ENCODE measurements around the gene SYTL3.

The SYTL3 gene

DNA sequence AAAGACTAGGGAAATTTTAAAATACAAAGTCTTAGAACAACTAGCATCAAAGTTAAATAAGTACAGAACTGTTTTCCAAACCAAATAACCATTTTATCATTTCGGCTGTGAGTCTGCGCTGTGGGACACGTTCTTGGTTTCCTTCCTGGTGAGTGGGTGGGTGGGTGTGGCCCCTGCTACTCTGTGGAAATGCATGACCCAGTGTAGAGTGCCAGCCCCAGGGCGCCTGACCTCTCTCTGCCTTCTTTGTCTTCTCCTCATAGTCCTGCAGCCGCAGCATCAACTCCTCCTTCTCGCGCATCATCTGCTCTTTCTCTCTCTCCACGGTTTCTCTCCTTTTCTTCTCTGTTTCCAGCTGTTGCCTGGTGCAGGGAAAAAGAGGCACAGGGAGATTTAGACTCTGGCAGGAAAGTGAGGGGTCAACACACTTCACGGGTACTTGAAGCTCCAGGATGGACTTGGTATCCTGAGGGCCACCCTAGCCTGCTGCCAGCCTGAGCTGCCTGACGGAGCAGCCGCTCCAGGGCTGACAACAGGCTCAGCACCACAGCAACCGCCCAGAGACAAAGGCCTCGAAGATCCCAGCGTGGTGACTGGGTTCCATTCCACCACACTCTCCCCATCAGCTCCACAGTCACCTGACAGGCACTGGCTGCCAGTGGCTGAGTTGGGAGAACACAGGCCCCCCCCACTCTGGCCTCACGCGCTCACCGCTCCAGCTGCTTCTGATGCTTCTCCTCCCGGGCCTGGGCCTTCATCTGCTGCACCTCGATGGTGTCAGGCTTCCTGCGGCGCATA lies 120.9 kb downstream of the SYTL3 start:
- no peak for DNase-seq (ENCODE audit: extremely low read depth in 1 of 2, low read depth in 1 of 2)

DNA sequence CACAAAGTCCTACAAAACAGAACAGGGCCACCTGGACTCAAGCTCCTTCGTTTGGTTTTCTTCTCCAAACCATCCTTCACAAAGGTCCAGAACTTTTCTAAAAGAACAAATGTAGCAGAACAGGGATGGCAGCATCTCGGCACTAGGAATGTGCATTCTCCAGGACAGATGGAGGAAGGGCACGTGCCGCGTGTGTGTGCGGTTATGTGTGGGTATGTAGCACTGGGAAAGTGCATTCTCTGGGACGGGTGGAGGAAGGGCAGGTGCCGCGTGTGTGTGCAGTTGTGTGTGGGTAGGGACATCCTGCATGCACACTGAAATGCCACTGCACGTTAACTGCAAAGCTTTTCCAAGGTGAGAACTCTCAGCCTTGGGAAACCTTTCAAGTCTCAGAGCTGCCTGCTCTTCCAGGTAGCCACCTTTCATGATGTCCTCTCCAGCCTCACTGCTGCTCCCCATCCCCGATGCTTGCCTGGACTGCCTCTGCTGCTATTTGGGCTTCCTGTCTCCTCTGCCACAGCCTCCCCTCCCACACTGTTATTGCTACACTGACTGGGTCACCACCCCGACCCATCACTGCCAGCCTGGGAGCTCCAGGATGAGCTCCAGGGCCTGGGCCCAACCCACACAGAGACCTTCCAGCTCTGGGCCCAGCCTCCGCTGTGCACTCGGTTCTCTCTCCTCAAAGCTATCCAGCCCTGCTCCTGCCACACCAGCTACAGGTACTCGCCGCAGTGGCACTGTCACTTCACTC lies 121.7 kb downstream of the SYTL3 start:
- DNase-seq (ENCODE audit: extremely low read depth in 1 of 2, low read depth in 1 of 2), result no peak

- DNase-seq (ENCODE audit: extremely low read depth in 1 of 2, low read depth in 1 of 2), result no peak
These were observed 122.3 kb downstream of the SYTL3 start for GRCh38 chr6:158772172-158772571.

GRCh38 chr6:158772851-158773371 lies 123.1 kb downstream of the SYTL3 start:
- no peak for DNase-seq (ENCODE audit: extremely low read depth in 1 of 2, low read depth in 1 of 2)

DNA sequence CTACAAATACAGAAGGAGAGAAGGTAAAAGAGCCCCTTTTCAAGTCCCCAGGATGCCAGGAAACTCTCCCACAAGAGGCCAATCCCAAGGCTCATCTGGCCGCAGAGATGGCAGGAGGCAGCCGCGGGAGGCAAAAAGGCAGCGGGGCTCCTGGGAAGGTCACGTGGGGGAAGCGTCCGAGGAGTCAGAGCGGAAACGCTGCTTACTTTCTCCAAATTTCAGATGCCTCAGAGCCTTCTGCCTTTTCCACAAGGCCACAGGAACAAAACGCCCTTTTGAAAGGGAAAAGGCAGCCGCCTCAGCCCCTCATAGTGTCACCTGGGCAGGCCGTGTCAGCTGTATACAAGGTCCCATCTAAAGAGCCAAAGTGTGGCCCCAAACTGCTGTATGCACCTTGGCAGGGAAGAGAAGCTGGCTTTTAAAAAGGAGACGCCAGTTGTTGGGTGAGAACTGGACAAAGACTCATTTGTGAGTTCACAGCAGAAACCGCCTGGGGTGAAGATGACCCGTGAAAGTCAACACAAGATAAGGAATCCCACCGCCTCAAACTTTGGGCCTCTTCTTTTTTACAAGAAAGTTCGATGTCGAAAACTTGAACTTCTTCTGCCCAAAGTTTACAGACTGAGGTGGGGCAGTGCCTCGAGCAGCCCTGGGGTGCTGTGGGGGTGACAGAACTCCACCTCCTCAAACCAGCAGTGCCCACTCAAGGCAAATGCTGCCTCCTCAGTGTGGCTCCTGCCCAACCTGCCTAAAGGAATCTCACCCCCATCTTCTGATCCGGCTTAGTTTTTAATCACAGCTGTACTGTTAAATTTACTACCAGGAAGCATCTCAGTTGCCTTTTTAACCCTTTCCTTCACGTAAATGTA lies 124.0 kb downstream of the SYTL3 start:
- DNase-seq (ENCODE audit: extremely low read depth in 1 of 2, low read depth in 1 of 2), result no peak

DNA sequence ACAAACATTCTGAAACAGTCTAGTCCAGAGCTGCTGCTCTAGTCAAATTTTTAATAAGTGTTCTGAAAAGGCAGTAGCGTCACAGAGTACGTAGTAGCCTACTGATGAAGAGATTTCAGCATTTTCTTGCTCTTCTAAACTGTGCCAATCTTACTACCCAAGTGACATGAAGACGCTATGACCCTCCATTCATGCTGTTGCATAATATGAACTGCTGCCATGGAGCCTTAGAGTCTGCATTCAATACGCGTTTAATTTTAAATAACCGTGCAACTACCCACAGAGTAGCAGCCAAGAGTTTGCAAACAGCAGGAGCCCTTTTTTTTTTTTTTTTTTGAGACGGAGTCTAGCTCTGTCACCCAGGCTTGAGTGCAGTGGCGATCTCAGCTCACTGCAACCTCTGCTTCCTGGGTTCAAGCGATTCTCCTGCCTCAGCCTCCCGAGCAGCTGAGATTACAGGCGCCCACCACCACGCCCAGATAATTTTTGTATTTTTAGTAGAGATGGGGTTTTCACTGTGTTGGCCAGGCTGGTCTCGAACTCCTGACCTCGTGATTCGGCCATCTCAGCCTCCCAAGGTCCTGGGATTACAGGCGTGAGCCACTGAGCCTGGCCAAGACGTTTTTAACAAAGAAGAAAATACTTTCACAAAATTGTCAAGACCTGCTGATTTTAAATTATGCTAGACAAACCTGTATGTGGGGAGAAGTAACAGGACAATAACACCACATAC lies 125.0 kb downstream of the SYTL3 start:
- no peak for DNase-seq (ENCODE audit: extremely low read depth in 1 of 2, low read depth in 1 of 2)

- DNase-seq (ENCODE audit: extremely low read depth in 1 of 2, low read depth in 1 of 2), result no peak
These were observed 126.0 kb downstream of the SYTL3 start for GRCh38 chr6:158775832-158776231.

GRCh38 chr6:158776737-158777136 lies 126.9 kb downstream of the SYTL3 start:
- DNase-seq (ENCODE audit: extremely low read depth in 1 of 2, low read depth in 1 of 2), result no peak

GRCh38 chr6:158777510-158777909 lies 127.7 kb downstream of the SYTL3 start:
- DNase-seq (ENCODE audit: extremely low read depth in 1 of 2, low read depth in 1 of 2), result no peak

DNA sequence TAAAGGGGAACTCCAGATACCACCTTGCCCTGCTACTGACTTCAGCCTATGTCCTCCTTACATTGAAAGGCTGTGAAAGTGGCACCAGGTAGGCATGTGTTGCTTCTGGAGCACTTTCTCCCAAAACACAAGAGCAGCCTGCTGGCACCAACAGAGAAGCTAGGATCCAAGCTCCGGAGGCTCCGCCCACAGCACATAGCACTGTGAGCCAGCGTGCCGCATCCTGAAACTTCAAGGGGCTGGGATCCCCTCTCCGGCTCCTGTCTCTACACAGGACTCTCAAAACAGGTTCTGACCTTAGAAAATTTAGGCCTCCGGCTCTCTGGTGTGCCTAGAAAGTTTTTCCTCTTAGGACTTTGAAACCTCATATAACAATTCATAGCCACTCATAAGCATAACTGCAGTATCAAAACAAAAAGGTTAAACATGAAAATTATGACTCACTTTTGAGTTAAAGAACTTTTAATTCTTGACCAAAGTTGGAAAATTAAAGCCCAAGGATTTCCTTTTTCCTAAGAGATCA lies 128.2 kb downstream of the SYTL3 start:
- DNase-seq (ENCODE audit: extremely low read depth in 1 of 2, low read depth in 1 of 2), result no peak

- DNase-seq (ENCODE audit: extremely low read depth in 1 of 2, low read depth in 1 of 2), result no peak
These were observed 130.5 kb downstream of the SYTL3 start for GRCh38 chr6:158780246-158780884.

GRCh38 chr6:158780988-158781691 lies 131.3 kb downstream of the SYTL3 start:
- DNase-seq (ENCODE audit: extremely low read depth in 1 of 2, low read depth in 1 of 2), result no peak

- no peak for DNase-seq (ENCODE audit: extremely low read depth in 1 of 2, low read depth in 1 of 2)
These were observed 132.0 kb downstream of the SYTL3 start for GRCh38 chr6:158781692-158782373.

DNA sequence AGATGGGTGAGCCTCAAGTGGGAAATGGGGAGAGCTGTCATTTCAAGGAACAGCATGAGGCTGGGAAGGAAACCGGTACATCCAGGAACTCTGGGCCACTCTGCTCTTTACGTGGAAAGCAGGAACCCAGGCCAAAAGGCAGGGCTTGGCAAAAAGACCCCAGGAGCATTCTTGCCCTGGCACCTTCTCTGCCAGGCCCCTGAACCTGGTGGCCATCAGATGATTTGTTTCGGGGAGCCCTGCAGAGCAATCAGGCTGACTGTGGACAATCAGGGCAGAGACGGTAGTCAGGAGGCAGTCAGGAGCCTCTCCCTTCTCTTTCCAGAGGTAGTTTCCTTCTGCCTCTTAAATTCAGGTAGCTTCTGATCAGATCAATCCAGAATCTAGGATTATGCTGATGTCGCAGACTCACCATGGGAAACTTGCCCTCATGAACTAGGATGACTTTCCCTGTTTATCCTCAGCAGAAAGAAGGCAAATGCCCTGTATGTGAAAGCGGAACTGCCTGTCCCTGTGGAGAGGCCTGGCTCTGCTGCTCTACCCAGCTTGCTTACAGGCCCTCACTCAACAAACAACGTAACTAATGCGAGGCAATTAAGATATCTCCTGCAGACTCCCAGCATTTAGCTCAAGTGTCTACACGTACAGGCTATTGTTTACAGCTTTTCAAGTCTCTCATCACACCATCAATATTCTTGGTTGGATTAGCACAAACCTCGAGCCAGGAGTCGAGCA lies 132.7 kb downstream of the SYTL3 start:
- DNase-seq (ENCODE audit: extremely low read depth in 1 of 2, low read depth in 1 of 2), result no peak

DNA sequence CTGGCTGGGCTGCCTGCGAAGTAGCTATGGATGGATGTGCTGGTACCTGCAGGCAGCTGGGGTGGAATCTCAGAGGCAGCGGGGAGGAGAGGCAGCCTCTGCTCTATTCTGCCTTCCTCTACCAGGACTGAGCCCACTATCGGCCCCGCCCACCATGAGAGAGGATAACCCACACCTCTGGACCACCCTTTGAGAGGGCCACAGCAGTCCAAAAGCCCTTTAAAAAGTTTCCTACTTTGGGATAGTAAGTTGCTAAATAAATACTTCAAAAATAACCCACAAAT lies 133.3 kb downstream of the SYTL3 start:
- DNase-seq (ENCODE audit: extremely low read depth in 1 of 2, low read depth in 1 of 2), result no peak

GRCh38 chr6:158783851-158784250 lies 134.0 kb downstream of the SYTL3 start:
- no peak for DNase-seq (ENCODE audit: extremely low read depth in 1 of 2, low read depth in 1 of 2)

- DNase-seq (ENCODE audit: extremely low read depth in 1 of 2, low read depth in 1 of 2), result no peak
These were observed 134.7 kb downstream of the SYTL3 start for GRCh38 chr6:158784505-158784904.

- no peak for DNase-seq (ENCODE audit: extremely low read depth in 1 of 2, low read depth in 1 of 2)
These were observed 135.2 kb downstream of the SYTL3 start for GRCh38 chr6:158785036-158785435.
